ENCODE measurements around the gene FOCAD. TPM values are rescaled to one million over a fixed set of nuclear protein-coding genes. Genes with fewer than 3 reads are reported as not detected.

FOCAD gene
- total RNA-seq, 1 donor: 80.3 TPM

DNA sequence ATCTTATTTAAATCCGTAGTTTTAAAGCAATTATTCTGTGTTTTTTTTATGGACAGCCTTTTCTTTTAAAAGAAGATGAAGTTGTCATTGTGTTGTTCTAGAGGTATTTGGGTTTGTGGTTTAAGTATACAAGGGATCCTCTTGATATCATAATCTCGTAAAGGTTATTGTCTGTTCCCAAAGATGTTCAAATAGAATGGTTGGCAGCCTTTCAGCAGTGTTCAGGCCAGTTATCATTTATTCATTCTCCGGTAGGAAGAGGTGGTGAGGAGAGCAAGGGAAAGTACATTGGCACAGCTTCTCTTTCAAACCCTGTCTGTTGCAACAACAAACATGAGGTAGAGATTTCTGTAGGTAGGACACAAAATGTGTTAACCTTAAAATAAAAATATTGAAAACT, 147.0 kb downstream of the FOCAD start:
- H3K4me3 ChIP-seq (ENCODE audit: low read depth, low read length): no peak overlapping the region
- no peak for DNase-seq (ENCODE audit: low read depth)
- TF ChIP-seq, protein P1, sequence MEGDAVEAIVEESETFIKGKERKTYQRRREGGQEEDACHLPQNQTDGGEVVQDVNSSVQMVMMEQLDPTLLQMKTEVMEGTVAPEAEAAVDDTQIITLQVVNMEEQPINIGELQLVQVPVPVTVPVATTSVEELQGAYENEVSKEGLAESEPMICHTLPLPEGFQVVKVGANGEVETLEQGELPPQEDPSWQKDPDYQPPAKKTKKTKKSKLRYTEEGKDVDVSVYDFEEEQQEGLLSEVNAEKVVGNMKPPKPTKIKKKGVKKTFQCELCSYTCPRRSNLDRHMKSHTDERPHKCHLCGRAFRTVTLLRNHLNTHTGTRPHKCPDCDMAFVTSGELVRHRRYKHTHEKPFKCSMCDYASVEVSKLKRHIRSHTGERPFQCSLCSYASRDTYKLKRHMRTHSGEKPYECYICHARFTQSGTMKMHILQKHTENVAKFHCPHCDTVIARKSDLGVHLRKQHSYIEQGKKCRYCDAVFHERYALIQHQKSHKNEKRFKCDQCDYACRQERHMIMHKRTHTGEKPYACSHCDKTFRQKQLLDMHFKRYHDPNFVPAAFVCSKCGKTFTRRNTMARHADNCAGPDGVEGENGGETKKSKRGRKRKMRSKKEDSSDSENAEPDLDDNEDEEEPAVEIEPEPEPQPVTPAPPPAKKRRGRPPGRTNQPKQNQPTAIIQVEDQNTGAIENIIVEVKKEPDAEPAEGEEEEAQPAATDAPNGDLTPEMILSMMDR (IDR thresholded peaks at IDR 0.05; ENCODE audit: insufficient read depth, low read length): no peak

DNA sequence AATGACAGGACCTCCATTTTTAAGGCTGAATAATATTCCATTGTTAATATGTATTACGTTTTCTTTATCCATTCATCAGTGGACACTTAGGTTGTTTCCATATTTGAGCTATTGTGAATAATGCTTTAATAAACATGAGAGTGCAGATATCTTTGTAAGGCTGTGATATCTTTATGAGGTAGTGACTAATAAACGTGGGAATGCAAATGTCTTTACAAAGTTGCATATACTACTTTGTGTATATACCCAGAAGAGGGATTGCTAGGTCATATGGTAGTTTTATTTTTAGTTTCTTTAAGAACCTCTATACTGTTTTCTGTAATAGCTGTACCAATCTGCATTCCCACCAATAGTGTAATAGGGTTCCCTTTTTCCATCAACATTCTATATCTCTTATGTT, 148.7 kb downstream of the FOCAD start:
- no peak overlapping the region for H3K4me3 ChIP-seq (ENCODE audit: low read depth, low read length)
- DNase-seq (ENCODE audit: low read depth): no peak
- TF ChIP-seq, protein P1 (IDR thresholded peaks at IDR 0.05; ENCODE audit: insufficient read depth, low read length): no peak

DNA sequence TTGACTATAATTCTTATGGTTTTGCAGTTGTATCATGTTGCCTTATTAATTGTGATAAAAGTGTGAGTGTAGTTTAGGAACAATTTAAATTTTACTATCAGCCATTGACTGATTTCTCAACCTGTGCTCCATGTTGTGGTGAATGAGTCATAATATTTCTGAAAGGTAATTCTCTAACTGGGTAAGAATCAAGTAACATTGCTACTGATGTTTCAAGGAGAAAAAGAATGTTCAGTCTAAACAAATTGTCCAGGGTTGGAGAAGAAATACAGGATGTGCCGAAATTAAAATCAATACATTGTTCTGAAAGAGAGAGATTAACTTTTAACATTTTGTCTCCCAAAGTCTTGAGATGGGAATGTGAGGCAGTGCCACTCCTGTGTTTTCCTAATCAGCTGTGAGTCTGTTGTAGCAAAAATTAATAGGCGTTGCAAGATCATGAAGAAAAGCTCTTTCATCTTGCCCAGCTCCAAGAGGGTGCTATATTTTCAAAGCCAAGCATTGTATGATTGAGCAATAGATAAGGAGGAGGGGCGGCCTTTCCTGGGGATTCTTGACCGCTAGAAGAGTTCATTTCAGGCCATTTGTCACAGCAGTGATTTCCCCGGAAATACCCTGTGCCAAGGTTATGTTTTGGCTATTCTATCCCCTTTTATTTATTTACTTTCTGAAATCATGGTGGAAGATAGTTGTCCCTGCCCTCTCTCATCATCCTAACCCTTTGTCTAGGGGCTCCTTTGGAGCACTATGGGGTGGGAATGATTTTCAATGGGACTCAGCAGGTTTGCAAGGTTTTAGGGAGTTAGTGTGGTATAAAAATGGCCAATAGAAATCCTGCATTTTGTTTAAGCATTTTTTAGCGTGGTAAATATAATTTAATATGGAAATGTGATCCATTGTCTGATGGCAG, 151.6 kb downstream of the FOCAD start:
- no peak for DNase-seq (ENCODE audit: low read depth)
- TF ChIP-seq, protein P1 (IDR thresholded peaks at IDR 0.05; ENCODE audit: insufficient read depth, low read length): no peak
- H3K4me3 ChIP-seq (ENCODE audit: low read depth, low read length): no peak overlapping the region

DNA sequence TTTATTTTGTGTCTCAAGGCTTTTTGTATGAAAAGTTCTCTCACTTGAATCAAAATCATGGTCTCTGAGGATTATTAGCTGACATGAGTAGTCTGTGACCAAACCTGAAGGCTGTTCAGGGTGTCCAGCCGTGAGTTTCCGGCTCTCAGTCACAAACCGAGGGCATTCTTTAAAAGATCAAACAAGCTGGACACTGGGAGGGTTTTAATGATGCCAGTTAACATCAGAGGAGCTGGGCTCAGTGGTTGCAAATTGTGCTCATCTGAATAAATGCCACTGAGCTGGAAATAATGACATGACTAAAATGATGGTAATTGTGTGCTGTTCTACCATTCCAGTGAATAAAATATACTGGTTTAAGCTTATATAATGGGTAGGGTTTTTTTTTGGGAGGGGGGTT, 153.1 kb downstream of the FOCAD start:
- TF ChIP-seq, protein P1 (IDR thresholded peaks at IDR 0.05; ENCODE audit: insufficient read depth, low read length): no peak

DNA sequence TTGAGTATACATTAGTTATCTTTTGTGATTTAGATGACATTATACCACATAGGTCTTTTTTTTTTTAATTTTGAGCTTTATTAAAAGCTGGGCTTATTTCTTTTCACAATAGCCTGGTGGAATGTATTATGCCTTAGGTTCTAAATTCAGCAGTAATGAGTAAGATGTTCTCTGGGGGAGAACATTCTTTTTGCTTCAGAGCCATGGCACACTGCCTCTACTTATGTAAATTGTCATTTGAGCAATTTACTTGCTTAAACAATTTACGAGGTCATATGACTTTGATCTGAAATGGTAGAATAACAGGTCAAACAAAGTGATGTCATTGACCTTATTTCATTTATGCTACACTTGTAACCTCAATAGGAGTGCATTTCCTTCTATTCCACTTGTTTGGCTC, 154.2 kb downstream of the FOCAD start:
- H3K4me3 ChIP-seq (ENCODE audit: low read depth, low read length): no peak overlapping the region
- TF ChIP-seq, protein P1 (IDR thresholded peaks at IDR 0.05; ENCODE audit: insufficient read depth, low read length): no peak
- no peak for DNase-seq (ENCODE audit: low read depth)

More for the DNA sequence above, 153.1 kb downstream of the FOCAD start:
- DNase-seq (ENCODE audit: low read depth): no peak
- H3K4me3 ChIP-seq (ENCODE audit: low read depth, low read length): no peak overlapping the region

DNA sequence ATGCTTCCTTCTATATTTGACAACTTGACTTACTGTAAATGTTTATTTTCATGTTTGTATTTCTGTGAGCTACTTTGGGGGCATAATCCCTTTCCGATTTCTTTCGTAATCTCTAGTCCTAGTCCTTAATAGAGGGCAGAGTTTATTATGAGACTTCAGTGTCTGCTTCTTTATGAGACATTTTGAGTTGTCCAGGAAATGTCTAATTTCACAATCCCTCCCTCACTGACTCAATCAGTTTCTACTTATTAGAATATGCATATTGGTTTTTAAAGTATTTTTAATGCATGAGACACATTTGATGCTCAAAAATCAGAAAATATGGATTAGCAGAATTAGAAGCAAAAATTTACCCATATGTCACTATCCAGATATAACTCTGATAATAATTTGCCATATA, 160.9 kb downstream of the FOCAD start:
- no peak for DNase-seq (ENCODE audit: low read depth)
- TF ChIP-seq, protein P1 (IDR thresholded peaks at IDR 0.05; ENCODE audit: insufficient read depth, low read length): no peak

More for the DNA sequence above, 160.9 kb downstream of the FOCAD start:
- no peak overlapping the region for H3K4me3 ChIP-seq (ENCODE audit: low read depth, low read length)

All from fibroblast of the aortic adventitia (primary cell).